Upper lobe of left lung (tissue), 6 donors: ENCODE data around the gene NACC2. TPM values are rescaled to one million over a fixed set of nuclear protein-coding genes. Genes with fewer than 3 reads are reported as not detected.
A peak's percentile ranks its signal among the peaks of the same experiment; 100 is the strongest.

Experiments used
- ATAC-seq, 2 donors: fragments of 200-7000 bp; cut with Tn5 transposase; one replicate each; pipeline ENCODE4 v1.9.1; 2022; ENCODE audit warnings: mild to moderate bottlenecking in 2 of 2, moderate library complexity in 2 of 2; ENCODE audit not compliant: low FRiP score in 2 of 2
- DNase-seq, 2 donors: peaks; one replicate each; pipeline ENCODE4 v3.0.0-alpha.2; 2019 to 2020
- H3K27ac ChIP-seq, 4 donors: fragments of 200-600 bp; sonication (generic); one replicate each; pipeline ENCODE4 v1.5.1; 2016 to 2019
- H3K27me3 ChIP-seq, 4 donors: fragments of 200-600 bp; sonication (generic); one replicate each; pipeline ENCODE4 v1.5.1; 2017 to 2019
- H3K36me3 ChIP-seq, 4 donors: fragments of 200-600 bp; sonication (generic); one replicate each; pipeline ENCODE4 v1.5.1; 2016 to 2019
- H3K4me1 ChIP-seq, 4 donors: fragments of 200-600 bp; sonication (generic); one replicate each; pipeline ENCODE4 v1.5.1; 2018 to 2019
- H3K4me3 ChIP-seq, 4 donors: fragments of 200-600 bp; sonication (generic); one replicate each; pipeline ENCODE4 v1.5.1; 2017 to 2019; ENCODE audit warnings: mild to moderate bottlenecking in 2 of 4, moderate library complexity in 1 of 4
- H3K9me3 ChIP-seq, 4 donors: fragments of 200-600 bp; sonication (generic); one replicate each; pipeline ENCODE4 v1.5.1; 2018 to 2019
- EP300 ChIP-seq, 4 donors: sonication (generic); formaldehyde crosslinking; IDR thresholded peaks; one replicate each; pipeline ENCODE4 v1.5.1; 2017; ENCODE audit warnings: antibody characterized with exemption in 4 of 4, control low read depth in 2 of 4
- POLR2A ChIP-seq, 4 donors: fragments of 450-650 bp; IDR thresholded peaks; one replicate each; pipeline ENCODE4 v1.5.1; 2016 to 2017; ENCODE audit warnings: antibody characterized with exemption in 4 of 4, mild to moderate bottlenecking in 2 of 4
- POLR2AphosphoS5 ChIP-seq, 2 donors: sonication (generic); formaldehyde crosslinking; IDR thresholded peaks; one replicate each; pipeline ENCODE4 v1.5.1; 2017; ENCODE audit warnings: antibody characterized with exemption in 2 of 2
- WGBS, 2 donors: methylation state at CpG; one replicate each; pipeline ENCODE4 v1.1.5; 2017 to 2018; 5-methylcytosine and 5-hydroxymethylcytosine counted together
- total RNA-seq, 6 donors: library from RNA; depleted of rRNA in 4 of 6; stranded (reverse); fragments of >200 nt in 4 of 6; gene quantifications; one replicate each; pipeline versions ENCODE4 v1.1.0 to v1.2.1, GENCODE V29; 2016 to 2021
- TF ChIP-seq, protein P1 (sequence below), 6 experiments: fragments of 450-650 bp in 4 of 6; fragments of 200-600 bp in 2 of 6; sonication (generic) in 2 of 6; IDR thresholded peaks; one replicate each; pipeline ENCODE4 v1.5.1; 2016 to 2019; ENCODE audit warnings: antibody characterized with exemption in 6 of 6
- donor health status: DM: no; HTN: no; CAD: no; lungs with moderate emphysema.
- donor health status: DM: no; HTN: yes; CAD: no; lungs with severe emphysema.

The NACC2 gene
- total RNA-seq, 6 donors from 2014 or later, result 16.8 to 38.4 (median 31.3) TPM

DNA sequence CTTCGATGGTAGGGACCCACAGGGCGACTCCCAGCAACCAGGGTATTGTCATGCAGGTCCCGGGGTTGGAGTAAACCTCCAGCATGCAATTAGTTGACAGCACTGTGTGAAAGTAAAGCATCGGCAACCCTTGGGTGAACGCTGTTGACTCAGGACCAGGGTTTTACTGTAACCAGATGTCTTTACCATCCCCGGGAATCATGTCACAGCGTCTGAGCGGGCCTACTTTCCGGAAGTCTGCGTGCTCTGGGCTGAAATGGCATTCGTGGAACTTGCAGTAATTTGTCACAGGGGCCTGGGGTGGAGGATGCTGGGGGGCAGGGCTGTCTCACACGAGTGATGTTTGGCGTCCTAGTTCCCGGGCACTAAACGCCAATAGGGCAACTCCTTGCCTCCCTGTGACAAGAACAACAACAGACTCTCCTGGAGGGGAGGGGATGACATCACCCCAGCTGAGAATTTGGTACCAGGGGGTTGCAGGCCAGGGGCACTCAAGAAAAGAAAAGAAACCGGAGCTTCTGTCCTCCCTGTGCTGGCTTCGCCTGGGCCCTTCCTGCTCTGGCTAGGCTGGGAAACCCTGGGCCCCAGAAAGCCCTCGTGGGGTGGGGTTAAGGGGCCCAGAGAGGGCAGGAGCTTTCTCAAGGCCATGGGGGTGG lies 123.8 kb downstream of the NACC2 start:
- ATAC-seq (no peak), DNase-seq (no peak)
- Histone ChIP-seq H3K27ac (no peak overlapping the region), H3K4me3 (no peak overlapping the region), H3K9me3 (no peaks in the 10 kb centered on the region), H3K27me3 (no peaks in the 10 kb centered on the region), H3K36me3 (no peaks in the 10 kb centered on the region), H3K4me1 (peaks cover 19 to 39% (median 37%) of the 10 kb centered on the region in 4 donors)
- TF ChIP-seq EP300 (IDR thresholded peaks at IDR 0.05) (no peak), POLR2AphosphoS5 (IDR thresholded peaks at IDR 0.05) (no peak), POLR2A (IDR thresholded peaks at IDR 0.05) (no peak)
- TF ChIP-seq, protein P1, sequence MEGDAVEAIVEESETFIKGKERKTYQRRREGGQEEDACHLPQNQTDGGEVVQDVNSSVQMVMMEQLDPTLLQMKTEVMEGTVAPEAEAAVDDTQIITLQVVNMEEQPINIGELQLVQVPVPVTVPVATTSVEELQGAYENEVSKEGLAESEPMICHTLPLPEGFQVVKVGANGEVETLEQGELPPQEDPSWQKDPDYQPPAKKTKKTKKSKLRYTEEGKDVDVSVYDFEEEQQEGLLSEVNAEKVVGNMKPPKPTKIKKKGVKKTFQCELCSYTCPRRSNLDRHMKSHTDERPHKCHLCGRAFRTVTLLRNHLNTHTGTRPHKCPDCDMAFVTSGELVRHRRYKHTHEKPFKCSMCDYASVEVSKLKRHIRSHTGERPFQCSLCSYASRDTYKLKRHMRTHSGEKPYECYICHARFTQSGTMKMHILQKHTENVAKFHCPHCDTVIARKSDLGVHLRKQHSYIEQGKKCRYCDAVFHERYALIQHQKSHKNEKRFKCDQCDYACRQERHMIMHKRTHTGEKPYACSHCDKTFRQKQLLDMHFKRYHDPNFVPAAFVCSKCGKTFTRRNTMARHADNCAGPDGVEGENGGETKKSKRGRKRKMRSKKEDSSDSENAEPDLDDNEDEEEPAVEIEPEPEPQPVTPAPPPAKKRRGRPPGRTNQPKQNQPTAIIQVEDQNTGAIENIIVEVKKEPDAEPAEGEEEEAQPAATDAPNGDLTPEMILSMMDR (IDR thresholded peaks at IDR 0.05), result no peak
- WGBS, 2 donors, result 65 to 69% methylated on average over 10 to 18 of the region's 18 CpGs

DNA sequence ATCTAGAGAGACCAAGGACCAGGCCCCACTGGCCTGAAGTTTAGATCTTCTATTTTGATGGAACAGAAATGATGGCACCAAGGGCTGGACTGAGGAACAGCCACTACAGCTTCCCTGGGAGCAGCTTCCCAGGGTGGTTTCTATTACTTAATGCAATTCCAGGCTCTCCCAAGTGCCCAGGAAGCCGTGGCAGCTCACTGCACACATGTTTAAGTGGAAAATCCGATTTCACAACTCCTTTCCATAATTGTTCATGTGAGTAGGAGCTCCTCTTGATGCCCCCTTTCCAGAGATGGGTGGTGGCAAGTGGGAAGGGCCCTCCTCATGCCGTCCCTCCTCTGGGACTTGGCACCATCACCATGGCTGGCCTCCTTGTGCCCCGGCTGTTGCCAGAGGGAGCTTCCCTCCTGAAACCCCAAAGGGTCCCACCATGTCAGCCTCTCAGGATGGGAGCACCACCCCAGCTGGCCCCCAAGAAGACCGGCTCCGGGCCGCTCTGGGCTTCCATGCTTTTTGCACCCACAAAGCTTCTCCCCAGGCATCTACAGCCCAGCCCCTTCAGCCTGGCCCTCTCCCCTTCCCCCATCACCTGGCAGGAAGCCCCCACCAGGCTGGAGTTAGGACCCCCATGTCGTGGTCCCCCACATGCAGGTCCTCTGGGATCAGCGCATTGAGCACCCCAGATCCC lies 124.8 kb downstream of the NACC2 start:
- DNase-seq, result no peak
- Histone ChIP-seq H3K36me3 (no peaks in the 10 kb centered on the region), H3K9me3 (no peaks in the 10 kb centered on the region), H3K27ac (peak overlapping the region in 1 of 4 donors; percentile 77), H3K4me1 (peaks cover 19 to 39% (median 37%) of the 10 kb centered on the region in 4 donors), H3K27me3 (no peaks in the 10 kb centered on the region), H3K4me3 (no peak overlapping the region)
- TF ChIP-seq POLR2AphosphoS5 (IDR thresholded peaks at IDR 0.05) (no peak), EP300 (IDR thresholded peaks at IDR 0.05) (no peak), POLR2A (IDR thresholded peaks at IDR 0.05) (no peak)
- TF ChIP-seq, protein P1 (IDR thresholded peaks at IDR 0.05), result no peak
- 84 to 100% methylated on average over 4 to 8 of the region's 9 CpGs for WGBS, 2 donors
- no peak for ATAC-seq

DNA sequence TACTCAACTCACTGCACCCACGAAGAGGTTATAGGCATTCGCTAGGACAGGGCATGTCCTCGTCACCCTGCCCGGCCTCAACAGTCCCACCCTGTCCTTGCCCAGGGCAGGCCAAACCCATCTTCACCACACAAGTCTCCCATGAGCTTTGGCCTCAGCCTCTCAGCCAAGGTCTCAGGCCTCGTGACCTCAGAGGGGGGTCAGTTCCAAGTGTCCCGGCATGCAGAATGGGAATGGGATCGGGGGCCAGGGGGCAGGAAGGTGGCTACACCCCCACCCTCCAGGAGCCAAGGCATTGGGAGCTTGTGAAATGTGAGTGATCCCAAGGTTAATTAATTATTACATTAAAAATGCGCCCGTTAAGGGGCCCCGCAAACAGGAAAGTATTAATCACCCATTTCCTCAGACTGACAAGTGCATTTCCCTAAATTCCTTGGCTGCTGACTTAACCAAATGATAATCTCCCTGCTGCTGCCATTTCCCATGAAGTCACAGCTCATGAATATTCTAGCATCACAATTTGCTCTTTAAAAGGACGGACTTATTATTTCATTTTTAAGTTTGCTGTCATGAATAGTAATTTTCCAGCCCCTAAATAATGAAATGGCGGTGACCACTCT lies 125.9 kb downstream of the NACC2 start:
- no peak for DNase-seq
- TF ChIP-seq POLR2A (IDR thresholded peaks at IDR 0.05), result no peak
- TF ChIP-seq, protein P1 (IDR thresholded peaks at IDR 0.05), result no peak
- no peak for TF ChIP-seq POLR2AphosphoS5 (IDR thresholded peaks at IDR 0.05)
- no peak for TF ChIP-seq EP300 (IDR thresholded peaks at IDR 0.05)
- Histone ChIP-seq H3K27me3 (no peaks in the 10 kb centered on the region), H3K36me3 (no peaks in the 10 kb centered on the region), H3K9me3 (no peaks in the 10 kb centered on the region), H3K27ac (peak overlapping the region; percentile 19 to 77 (median 67)), H3K4me3 (no peak overlapping the region), H3K4me1 (peaks cover 19 to 39% (median 37%) of the 10 kb centered on the region in 4 donors)
- ATAC-seq, result no peak
- 37 to 51% methylated on average over 12 of the region's 12 CpGs for WGBS, 2 donors

DNA sequence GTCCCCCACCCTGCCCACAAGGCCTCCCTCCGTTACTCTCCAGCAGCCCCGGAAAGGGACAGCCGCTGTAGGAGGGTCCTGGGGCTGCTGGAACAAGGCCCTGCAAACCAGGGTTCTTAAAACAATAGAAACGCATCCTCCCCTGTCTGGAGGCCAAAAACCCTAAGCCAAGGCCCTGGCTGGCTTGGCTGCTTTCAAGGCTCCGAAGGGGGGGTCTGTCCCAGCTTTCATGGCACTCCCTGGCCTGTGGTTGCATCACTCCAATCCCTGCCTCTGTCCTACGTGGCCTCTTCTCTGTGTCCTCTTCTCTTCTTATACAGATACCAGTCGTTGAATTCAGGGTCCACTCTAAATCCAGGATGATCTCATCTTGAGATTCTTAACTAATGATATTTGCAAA lies 126.5 kb downstream of the NACC2 start:
- ATAC-seq (no peak), DNase-seq (no peak)
- H3K27me3 ChIP-seq, result no peaks in the 10 kb centered on the region
- H3K27ac ChIP-seq, result peak overlapping the region; percentile 19 to 77 (median 67)
- TF ChIP-seq EP300 (IDR thresholded peaks at IDR 0.05) (no peak), POLR2AphosphoS5 (IDR thresholded peaks at IDR 0.05) (no peak), POLR2A (IDR thresholded peaks at IDR 0.05) (no peak)
- TF ChIP-seq, protein P1 (IDR thresholded peaks at IDR 0.05), result no peak
- H3K36me3 ChIP-seq, result no peaks in the 10 kb centered on the region
- no peaks in the 10 kb centered on the region for H3K9me3 ChIP-seq
- peaks cover 19 to 37% (median 33%) of the 10 kb centered on the region in 4 donors for H3K4me1 ChIP-seq
- 31 to 58% methylated on average over 7 of the region's 7 CpGs for WGBS, 2 donors
- no peak overlapping the region for H3K4me3 ChIP-seq
